CD4-positive, alpha-beta T cell (primary cell): ENCODE data around the gene MAST2. TPM values are rescaled to one million over a fixed set of nuclear protein-coding genes. Genes with fewer than 3 reads are reported as not detected.

Source experiments
- ATAC-seq: fragments of 200-7000 bp; cut with Tn5 transposase; one replicate; pipeline ENCODE4 v1.10.0; 2022; ENCODE audit warnings: mild to moderate bottlenecking; ENCODE audit not compliant: poor library complexity
- CTCF ChIA-PET: fragments of 350-600 bp; sonication (Branson Sonifier 250); formaldehyde crosslinking; loops from one replicate; lab custom pipeline; 2021; ENCODE audit warnings: antibody characterized with exemption, inconsistent platforms; lab: Charles Lee
- POLR2A ChIA-PET: fragments of 350-600 bp; sonication (Branson Sonifier 250); formaldehyde crosslinking; loops from one replicate; lab custom pipeline; 2021; ENCODE audit warnings: antibody characterized with exemption, inconsistent platforms; lab: Charles Lee
- DNase-seq, 14 experiments: peaks; one replicate each; pipeline ENCODE4 v3.0.0-alpha.2; 2013 to 2020; ENCODE audit warnings: mixed read lengths in 2 of 14
- H3K27ac ChIP-seq, 2 donors: one replicate each; pipeline versions ENCODE4 v1.5.1 to v1.7.0; 2013; ENCODE audit warnings: low read length in 2 of 2, low read depth in 1 of 2, mild to moderate bottlenecking in 1 of 2
- H3K27me3 ChIP-seq, 2 experiments: 1 replicate in 1 of 2; 2 replicates in 1 of 2; pipeline versions ENCODE4 v1.6.1 to v1.7.0; 2013; ENCODE audit warnings: low read length in 2 of 2, control low read depth in 1 of 2, mild to moderate bottlenecking in 1 of 2, moderate library complexity in 1 of 2; ENCODE audit not compliant: insufficient read depth in 2 of 2, control insufficient read depth in 1 of 2
- H3K36me3 ChIP-seq: one replicate; pipeline ENCODE4 v1.6.1; 2013; ENCODE audit warnings: low read length, control low read depth; ENCODE audit not compliant: insufficient read depth
- H3K4me1 ChIP-seq: one replicate; pipeline ENCODE4 v1.6.1; 2013; ENCODE audit warnings: low read length, control low read depth; ENCODE audit not compliant: insufficient read depth
- H3K4me3 ChIP-seq: one replicate; pipeline ENCODE4 v1.5.1; 2013; ENCODE audit warnings: mild to moderate bottlenecking, low read length, moderate library complexity
- H3K9me3 ChIP-seq, 2 experiments: 1 replicate in 1 of 2; 2 replicates in 1 of 2; pipeline versions ENCODE4 v1.6.1 to v1.7.0; 2013; ENCODE audit warnings: low read length in 2 of 2, mild to moderate bottlenecking in 2 of 2, control low read depth in 1 of 2, moderate library complexity in 1 of 2; ENCODE audit not compliant: control insufficient read depth in 1 of 2, insufficient read depth in 1 of 2
- H3K27ac Mint-ChIP-seq: one replicate; pipeline ENCODE4 v1.8.0; 2020; ENCODE audit warnings: mixed read lengths
- H3K27me3 Mint-ChIP-seq: one replicate; pipeline ENCODE4 v1.8.0; 2021; ENCODE audit warnings: mixed read lengths
- H3K36me3 Mint-ChIP-seq: one replicate; pipeline ENCODE4 v1.8.0; 2021; ENCODE audit warnings: low read depth, mixed read lengths
- H3K4me1 Mint-ChIP-seq: one replicate; pipeline ENCODE4 v1.8.0; 2021; ENCODE audit warnings: low read depth, mixed read lengths
- H3K4me3 Mint-ChIP-seq: one replicate; pipeline ENCODE4 v1.8.0; 2020; ENCODE audit warnings: mild to moderate bottlenecking, mixed read lengths
- H3K9me3 Mint-ChIP-seq: one replicate; pipeline ENCODE4 v1.8.0; 2020; ENCODE audit warnings: mixed read lengths
- CTCF ChIP-seq: fragments of 200-600 bp; IDR thresholded peaks from one replicate; pipeline ENCODE4 v1.8.0; 2022; ENCODE audit warnings: antibody characterized with exemption, mild to moderate bottlenecking
- intact Hi-C, 2 experiments: fragments of 100-400 bp; cut with DNase I in 1 of 2; cut with micrococcal nuclease in 1 of 2; formaldehyde crosslinking; loops; one replicate each; pipeline versions ENCODE4 v1.15.1 to v1.9.0; 2023 to 2025; cut with DNase I, micrococcal nuclease
- total RNA-seq, 174 experiments: library from RNA in 2 of 174; stranded (reverse) in 2 of 174; gene quantifications; one replicate each; pipeline ENCODE4 v1.2.3 and lab custom pipeline; 2021 to 2026

Gene MAST2
- total RNA-seq, 2 experiments from 2014 or later, result 5.7 to 6.5 TPM

- Histone ChIP-seq H3K27ac (no peak overlapping the region), H3K4me1 (peaks cover 6% of the 10 kb centered on the region), H3K4me3 (no peak overlapping the region), H3K36me3 (no peaks in the 10 kb centered on the region), H3K27me3 (no peaks in the 10 kb centered on the region), H3K9me3 (no peaks in the 10 kb centered on the region)
- DNase-seq, result peak; percentile 71 to 91 (median 83)
- intact Hi-C loops, result loop anchor here (1.0 to 5.0 kb wide), 4 partner anchors 142 to 310 kb away; no protein-coding TSS in a partner anchor
- Mint-ChIP-seq H3K4me1 (no peaks in the 10 kb centered on the region), H3K9me3 (no peaks in the 10 kb centered on the region), H3K36me3 (no peaks in the 10 kb centered on the region), H3K4me3 (no peak overlapping the region), H3K27me3 (no peaks in the 10 kb centered on the region), H3K27ac (no peak overlapping the region)
- CTCF ChIA-PET, result interaction anchor here (2.9 kb wide), 1 partner anchor 186 kb away, joined by 14 read pairs; no protein-coding TSS in a partner anchor
- TF ChIP-seq CTCF, result peak; percentile 99
- ATAC-seq, result peak; percentile 75
- POLR2A ChIA-PET, result no interaction called here
These were observed 233.8 kb downstream of the MAST2 start for GRCh38 chr1:46036894-46037839.

DNA sequence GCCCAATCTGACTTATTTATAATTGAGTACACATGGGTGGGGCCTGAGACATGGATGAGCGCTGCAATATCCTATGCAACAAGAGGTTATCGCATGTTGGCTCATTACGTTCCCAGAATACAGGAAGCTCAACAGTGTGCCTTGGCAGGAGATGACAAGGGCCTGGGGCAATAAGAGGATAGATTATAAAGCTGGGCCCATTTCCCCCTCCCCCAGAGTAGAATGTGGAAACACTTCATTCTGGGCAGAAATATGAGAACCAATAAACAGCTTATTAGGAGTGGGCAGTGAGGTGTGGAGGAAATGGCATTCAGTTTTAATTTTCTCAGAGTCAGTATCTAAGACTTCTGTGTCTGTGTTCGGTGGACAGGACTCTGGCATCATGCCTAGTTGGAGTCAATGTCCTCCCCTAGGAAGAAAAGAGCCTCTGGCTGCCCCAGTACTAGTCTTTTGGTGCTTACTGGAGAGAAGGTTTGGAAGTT is 236.2 kb downstream of the MAST2 start:
- H3K36me3 Mint-ChIP-seq, result no peaks in the 10 kb centered on the region
- H3K9me3 ChIP-seq, result no peaks in the 10 kb centered on the region
- no peaks in the 10 kb centered on the region for H3K27me3 Mint-ChIP-seq
- H3K4me3 Mint-ChIP-seq, result no peak overlapping the region
- DNase-seq (no peak), ATAC-seq (no peak)
- no peak overlapping the region for H3K4me3 ChIP-seq
- no peaks in the 10 kb centered on the region for H3K4me1 Mint-ChIP-seq
- H3K36me3 ChIP-seq, result no peaks in the 10 kb centered on the region
- H3K27ac ChIP-seq, result no peak overlapping the region
- H3K27me3 ChIP-seq, result no peaks in the 10 kb centered on the region
- peaks cover 11% of the 10 kb centered on the region for H3K4me1 ChIP-seq
- POLR2A ChIA-PET, result interaction anchor here (0.7 kb wide), 1 partner anchor 127 kb away, joined by 3 read pairs; no protein-coding TSS in a partner anchor
- H3K9me3 Mint-ChIP-seq, result no peaks in the 10 kb centered on the region
- intact Hi-C loops, result loop anchor here (5.0 kb wide), 1 partner anchor 308 kb away; no protein-coding TSS in a partner anchor
- no peak for TF ChIP-seq CTCF
- CTCF ChIA-PET, result no interaction called here
- no peak overlapping the region for H3K27ac Mint-ChIP-seq

GRCh38 chr1:46041551-46041950 is 238.1 kb downstream of the MAST2 start:
- Histone ChIP-seq H3K9me3 (no peaks in the 10 kb centered on the region), H3K36me3 (no peaks in the 10 kb centered on the region), H3K27me3 (no peaks in the 10 kb centered on the region), H3K27ac (no peak overlapping the region), H3K4me3 (no peak overlapping the region), H3K4me1 (peaks cover 11% of the 10 kb centered on the region)
- no peak for DNase-seq
- Mint-ChIP-seq H3K4me3 (no peak overlapping the region), H3K27me3 (peaks cover 4% of the 10 kb centered on the region), H3K27ac (no peak overlapping the region), H3K9me3 (no peaks in the 10 kb centered on the region), H3K4me1 (no peaks in the 10 kb centered on the region), H3K36me3 (no peaks in the 10 kb centered on the region)
- no peak for ATAC-seq
- TF ChIP-seq CTCF, result no peak
- intact Hi-C loops, result no loop called here
- ChIA-PET POLR2A (no interaction called here), CTCF (no interaction called here)
